Activated CD4-positive, alpha-beta T cell treated with anti-CD3 and anti-CD28 coated beads for 1 hour (primary cell): ENCODE results near the gene ZSWIM1.
"Not testable (repeated sequence)": the region's sequence is repeated elsewhere in the genome, so short reads cannot be mapped to it uniquely, and the experiment has no call there.

Source experiments
- DNase-seq: peaks from one replicate; pipeline ENCODE4 v3.0.0-alpha.2; 2020

Gene ZSWIM1

GRCh38 chr20:45890077-45890984 is 9.3 kb downstream of the ZSWIM1 start:
- peak; percentile 23 for DNase-seq

DNA sequence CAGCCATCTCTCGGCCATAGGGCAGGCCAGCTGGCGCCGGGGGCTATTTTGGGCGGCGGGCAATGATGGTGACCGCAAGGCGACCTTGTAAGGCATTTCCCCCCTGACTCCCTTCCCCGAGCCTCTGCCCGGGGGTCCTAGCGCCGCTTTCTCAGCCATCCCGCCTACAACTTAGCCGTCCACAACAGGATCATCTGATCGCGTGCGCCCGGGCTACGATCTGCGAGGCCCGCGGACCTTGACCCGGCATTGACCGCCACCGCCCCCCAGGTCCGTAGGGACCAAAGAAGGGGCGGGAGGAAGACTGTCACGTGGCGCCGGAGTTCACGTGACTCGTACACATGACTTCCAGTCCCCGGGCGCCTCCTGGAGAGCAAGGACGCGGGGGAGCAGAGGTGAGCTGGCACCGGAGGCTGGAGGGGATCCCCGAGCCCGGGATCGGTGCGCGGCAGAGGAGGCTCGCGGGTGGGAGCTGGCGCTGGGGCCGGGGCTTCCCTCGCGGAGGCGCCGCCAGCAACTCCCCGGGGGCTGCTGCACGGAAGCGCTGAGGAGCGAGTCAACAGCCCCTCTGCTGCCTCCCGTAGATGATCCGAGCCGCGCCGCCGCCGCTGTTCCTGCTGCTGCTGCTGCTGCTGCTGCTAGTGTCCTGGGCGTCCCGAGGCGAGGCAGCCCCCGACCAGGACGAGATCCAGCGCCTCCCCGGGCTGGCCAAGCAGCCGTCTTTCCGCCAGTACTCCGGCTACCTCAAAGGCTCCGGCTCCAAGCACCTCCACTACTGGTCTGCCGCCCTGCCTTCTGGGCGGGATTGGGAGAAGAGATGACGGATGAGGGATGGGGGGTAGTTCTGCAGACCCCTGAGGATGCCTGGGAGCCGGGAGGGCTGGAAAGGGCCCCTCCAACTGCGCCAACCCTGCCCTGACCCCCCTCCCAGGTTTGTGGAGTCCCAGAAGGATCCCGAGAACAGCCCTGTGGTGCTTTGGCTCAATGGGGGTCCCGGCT is 10.3 kb downstream of the ZSWIM1 start, which contains the start of the genes CTSA and NEURL2:
Gene CTSA, plus strand, starts transcription at position 351 of the 999 bp plus-strand sequence. Its CDS starts 234 bp downstream, at position 585.
Gene NEURL2, minus strand, starts transcription at position 224 of the 999 bp plus-strand sequence. Its CDS starts 217 bp downstream, at position 7.
- DNase-seq, result peak; percentile 77

DNA sequence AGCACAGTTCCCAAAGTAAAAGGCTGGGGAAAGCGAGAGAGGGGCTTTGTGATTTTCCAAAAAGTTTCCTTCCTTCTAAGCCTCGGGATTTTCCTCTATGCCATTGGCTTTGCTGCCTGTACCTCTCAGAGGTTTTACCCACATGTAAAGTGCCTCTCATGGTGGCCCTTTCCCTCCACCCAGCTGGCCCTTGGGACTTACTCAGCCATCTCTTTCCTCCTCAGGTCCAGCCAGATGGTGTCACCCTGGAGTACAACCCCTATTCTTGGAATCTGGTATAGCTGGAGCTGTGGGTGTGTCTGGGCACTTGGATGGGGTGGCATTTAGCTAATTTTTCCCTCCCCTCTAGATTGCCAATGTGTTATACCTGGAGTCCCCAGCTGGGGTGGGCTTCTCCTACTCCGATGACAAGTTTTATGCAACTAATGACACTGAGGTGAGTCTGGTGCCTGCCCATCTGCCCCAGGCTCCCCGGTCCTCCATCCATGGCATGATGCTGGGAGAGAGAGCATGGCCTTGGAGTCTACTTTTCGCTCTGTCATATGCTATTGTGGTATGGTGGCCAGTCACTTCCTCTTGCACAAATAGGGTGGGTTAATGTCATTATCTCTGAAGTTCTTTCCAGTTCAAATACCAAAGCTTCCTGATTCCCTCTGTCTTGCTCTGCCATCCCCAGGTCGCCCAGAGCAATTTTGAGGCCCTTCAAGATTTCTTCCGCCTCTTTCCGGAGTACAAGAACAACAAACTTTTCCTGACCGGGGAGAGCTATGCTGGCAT is 11.2 kb downstream of the ZSWIM1 start:
- DNase-seq, result no peak

DNA sequence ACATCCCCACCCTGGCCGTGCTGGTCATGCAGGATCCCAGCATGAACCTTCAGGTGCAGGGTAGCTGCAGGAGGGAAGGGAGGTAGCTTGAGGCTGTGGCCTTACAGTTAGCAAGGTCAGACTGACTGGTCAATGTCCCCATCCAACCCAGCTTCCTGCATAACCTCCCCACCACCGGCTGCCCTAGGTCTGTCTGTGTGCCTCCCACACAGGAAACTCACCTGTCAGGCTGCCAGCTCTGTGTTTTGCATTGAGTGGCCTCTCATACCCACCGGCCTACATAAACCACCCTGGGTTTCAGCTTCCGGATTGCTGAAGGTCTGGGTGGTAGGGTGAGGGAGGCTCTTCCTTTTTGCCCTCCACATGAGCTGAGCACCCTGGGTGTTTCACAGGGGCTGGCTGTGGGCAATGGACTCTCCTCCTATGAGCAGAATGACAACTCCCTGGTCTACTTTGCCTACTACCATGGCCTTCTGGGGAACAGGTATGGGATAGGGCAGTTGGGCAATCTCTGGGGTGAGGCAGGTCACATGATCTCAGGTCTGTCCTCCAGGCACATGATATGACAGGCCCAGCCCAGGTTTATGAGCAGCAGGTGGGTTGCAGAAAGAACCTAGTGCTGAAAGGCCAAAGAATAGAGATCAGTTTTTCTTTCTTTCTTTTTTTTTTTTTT is 11.9 kb downstream of the ZSWIM1 start:
- no peak for DNase-seq

GRCh38 chr20:45893831-45894230 is 12.8 kb downstream of the ZSWIM1 start:
- DNase-seq, result no peak

- DNase-seq, result no peak
Observed at GRCh38 chr20:45894797-45895196, 13.8 kb downstream of the ZSWIM1 start.

DNA sequence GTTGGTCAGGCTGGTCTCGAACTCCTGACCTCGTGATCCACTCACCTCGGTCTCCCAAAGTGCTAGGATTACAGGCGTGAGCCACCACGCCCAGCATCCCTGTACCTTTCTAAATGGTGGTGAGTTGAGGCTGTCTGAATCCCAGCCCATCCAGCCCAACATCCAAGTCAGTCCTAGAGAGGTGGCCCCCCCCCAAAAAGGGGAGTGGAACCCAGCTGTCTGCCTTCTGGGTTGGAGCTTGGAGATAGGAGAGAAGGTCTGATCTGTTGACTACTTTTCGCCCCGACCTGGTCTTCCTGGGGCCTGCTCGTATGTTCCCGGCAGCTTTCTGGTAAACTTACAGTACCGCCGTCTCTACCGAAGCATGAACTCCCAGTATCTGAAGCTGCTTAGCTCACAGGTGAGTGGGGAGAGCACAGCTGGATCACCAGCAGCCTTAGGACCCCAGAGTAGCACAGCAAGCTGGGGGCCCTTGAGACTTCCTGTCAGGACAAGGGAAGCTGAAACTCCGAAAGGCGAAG is 15.7 kb downstream of the ZSWIM1 start:
- no peak for DNase-seq

- no peak for DNase-seq
Observed at GRCh38 chr20:45897289-45897688, 16.3 kb downstream of the ZSWIM1 start.

DNA sequence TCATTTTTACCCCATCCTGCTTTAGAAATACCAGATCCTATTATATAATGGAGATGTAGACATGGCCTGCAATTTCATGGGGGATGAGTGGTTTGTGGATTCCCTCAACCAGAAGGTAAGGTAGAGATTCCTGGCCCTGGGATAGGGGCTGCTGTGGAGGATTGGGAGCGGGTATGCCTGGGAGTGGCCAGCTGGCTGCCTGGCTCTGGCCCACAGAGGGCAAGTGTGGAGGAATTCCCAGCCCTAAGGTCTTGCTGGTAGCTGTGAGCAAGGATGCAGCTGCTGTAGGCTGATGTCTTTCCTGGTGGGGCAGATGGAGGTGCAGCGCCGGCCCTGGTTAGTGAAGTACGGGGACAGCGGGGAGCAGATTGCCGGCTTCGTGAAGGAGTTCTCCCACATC is 16.7 kb downstream of the ZSWIM1 start:
- no peak for DNase-seq

DNA sequence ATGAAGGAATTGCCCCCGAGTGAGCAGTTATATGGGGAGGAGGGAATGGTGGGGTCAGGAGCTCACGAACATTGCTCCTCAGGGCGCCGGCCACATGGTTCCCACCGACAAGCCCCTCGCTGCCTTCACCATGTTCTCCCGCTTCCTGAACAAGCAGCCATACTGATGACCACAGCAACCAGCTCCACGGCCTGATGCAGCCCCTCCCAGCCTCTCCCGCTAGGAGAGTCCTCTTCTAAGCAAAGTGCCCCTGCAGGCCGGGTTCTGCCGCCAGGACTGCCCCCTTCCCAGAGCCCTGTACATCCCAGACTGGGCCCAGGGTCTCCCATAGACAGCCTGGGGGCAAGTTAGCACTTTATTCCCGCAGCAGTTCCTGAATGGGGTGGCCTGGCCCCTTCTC is 17.3 kb downstream of the ZSWIM1 start:
- DNase-seq, result no peak

- DNase-seq, result no peak
Observed at GRCh38 chr20:45899046-45899835, 18.2 kb downstream of the ZSWIM1 start.

DNA sequence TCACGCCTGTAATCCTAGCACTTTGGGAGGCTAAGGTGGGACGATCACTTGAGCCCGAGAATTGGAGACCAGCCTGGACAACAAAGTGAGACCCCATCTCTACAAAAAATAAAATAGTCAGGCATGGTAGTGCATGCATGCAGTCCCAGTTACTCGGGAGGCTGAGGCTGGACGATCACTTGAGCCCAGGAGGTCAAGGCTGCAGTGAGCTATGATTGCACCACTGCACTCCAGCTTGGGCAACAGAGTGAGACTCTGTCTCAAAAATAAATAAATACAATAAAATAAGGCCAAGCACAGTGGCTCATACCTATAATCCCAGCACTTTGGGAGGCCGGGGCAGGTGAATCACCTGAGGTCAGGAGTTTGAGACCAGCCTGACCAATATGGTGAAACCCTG is 20.3 kb downstream of the ZSWIM1 start:
- not testable (repeated sequence) for DNase-seq

- no peak for DNase-seq
Observed at GRCh38 chr20:45902199-45902701, 21.2 kb downstream of the ZSWIM1 start.

DNA sequence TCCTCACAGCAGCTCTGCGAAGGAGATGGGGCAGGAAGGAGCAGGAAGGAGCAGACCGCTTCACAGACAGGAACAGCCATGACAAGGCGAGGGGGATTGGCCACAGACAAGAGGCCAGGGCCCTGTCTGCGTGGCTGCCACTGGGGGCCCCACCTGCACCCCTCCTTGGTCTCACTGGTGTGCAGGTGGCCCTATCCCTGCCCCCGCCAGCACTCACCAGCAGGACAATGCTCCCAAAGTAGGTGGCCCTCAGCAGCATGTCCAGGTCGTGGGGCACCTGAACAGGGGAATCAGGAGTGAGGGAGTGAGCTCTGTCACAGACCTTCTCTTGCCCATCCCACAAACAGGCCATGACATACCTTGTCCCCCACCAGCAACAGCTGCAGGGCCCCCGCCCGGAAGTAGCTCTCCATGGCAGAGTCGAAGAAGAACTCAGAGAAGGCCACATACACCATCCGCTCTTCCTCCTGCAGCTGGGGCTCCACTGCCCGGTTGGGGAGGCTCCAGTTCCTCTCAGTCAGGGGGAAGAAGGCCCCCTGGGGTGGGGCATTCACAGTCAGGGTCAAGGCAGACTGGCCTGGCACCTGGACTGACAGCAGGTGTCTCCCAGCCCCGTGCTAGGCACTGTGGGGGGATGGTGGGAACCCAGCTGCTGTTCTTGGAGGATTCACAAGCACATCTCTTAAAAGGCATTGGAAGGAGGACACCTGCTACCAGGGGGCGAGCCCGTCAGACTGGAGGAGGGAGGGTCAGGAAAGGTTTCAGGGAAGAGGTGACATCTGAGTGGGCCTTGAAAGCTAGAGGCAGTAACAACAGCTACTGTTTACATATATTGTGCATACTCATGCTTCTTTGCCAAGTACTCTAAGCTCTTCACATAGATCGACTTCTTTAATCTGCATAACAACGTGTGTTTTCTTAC is 23.8 kb downstream of the ZSWIM1 start:
- DNase-seq, result no peak

GRCh38 chr20:45905505-45906079 is 24.6 kb downstream of the ZSWIM1 start:
- no peak for DNase-seq

- DNase-seq, result no peak
Observed at GRCh38 chr20:45907219-45907948, 26.4 kb downstream of the ZSWIM1 start.

GRCh38 chr20:45908084-45908483 is 27.1 kb downstream of the ZSWIM1 start:
- DNase-seq, result no peak

- DNase-seq, result no peak
Observed at GRCh38 chr20:45909336-45909808, 28.3 kb downstream of the ZSWIM1 start.
